ENCODE results near the gene LRP6.

DNA sequence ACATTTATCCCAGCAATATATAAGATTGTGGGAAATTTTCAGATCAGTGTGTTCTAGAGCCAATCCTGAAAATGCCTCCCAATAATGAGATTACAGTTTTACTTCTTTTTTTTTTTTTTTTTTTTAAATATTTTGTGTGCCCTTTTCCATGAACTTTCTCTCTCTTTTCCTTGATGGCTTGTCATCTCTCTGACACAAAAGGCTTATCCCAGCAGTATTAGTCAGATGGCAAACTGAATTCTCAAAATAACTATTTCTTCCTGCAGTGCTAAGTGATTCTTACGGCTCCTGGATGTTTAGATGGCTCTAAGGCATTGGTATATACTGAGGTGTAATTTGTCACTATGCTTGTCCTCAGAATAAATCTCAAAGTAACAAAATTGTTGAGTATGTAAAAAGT lies 86.7 kb downstream of the LRP6 start:
- TF ChIP-seq, protein P1, sequence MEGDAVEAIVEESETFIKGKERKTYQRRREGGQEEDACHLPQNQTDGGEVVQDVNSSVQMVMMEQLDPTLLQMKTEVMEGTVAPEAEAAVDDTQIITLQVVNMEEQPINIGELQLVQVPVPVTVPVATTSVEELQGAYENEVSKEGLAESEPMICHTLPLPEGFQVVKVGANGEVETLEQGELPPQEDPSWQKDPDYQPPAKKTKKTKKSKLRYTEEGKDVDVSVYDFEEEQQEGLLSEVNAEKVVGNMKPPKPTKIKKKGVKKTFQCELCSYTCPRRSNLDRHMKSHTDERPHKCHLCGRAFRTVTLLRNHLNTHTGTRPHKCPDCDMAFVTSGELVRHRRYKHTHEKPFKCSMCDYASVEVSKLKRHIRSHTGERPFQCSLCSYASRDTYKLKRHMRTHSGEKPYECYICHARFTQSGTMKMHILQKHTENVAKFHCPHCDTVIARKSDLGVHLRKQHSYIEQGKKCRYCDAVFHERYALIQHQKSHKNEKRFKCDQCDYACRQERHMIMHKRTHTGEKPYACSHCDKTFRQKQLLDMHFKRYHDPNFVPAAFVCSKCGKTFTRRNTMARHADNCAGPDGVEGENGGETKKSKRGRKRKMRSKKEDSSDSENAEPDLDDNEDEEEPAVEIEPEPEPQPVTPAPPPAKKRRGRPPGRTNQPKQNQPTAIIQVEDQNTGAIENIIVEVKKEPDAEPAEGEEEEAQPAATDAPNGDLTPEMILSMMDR (IDR thresholded peaks at IDR 0.05): no peak
- no peak for TF ChIP-seq POLR2AphosphoS5 (IDR thresholded peaks at IDR 0.05)

All from prostate gland (tissue), 2 donors.